SK-N-SH (cell line): ENCODE data around the gene CCRL2. TPM values are rescaled to one million over a fixed set of nuclear protein-coding genes. Genes with fewer than 3 reads are reported as not detected.

Experiments used
- CTCF ChIA-PET: fragments of 300-600, 350-600 bp; formaldehyde crosslinking; extraction: SDS; loops from one replicate; lab custom pipeline; 2021; lab: Yijun Ruan, JAX
- POLR2A ChIA-PET: fragments of 350-600 bp; sonication (Branson Sonifier 250); formaldehyde crosslinking; extraction: SDS; loops from one replicate; lab custom pipeline; 2020; ENCODE audit warnings: antibody characterized with exemption, inconsistent platforms; lab: Yijun Ruan, JAX
- DNase-seq: peaks from one replicate; pipeline ENCODE4 v3.0.0; 2012
- H2AFZ ChIP-seq: fragments of 200-600 bp; sonication (generic); 2 replicates; pipeline ENCODE4 v1.8.1; 2016; ENCODE audit warnings: antibody characterized with exemption, mild to moderate bottlenecking, low read depth
- H3F3A ChIP-seq: fragments of 200-600 bp; sonication (generic); replicated peaks from 2 replicates; pipeline ENCODE3; 2016; ENCODE audit warnings: antibody characterized with exemption, mild to moderate bottlenecking; ENCODE audit not compliant: insufficient read depth
- H3K27ac ChIP-seq, 2 experiments: fragments of 200-500 bp in 1 of 2; fragments of 200-600 bp in 1 of 2; sonication (Bioruptor generic) in 1 of 2; sonication (generic), shearing (Covaris generic) in 1 of 2; 2 replicates each; pipeline versions ENCODE4 v1.5.1 to v1.6.1; 2014 to 2016; ENCODE audit warnings: low read depth in 2 of 2, inconsistent platforms in 1 of 2, low read length in 1 of 2, mild to moderate bottlenecking in 1 of 2, mixed read lengths in 1 of 2
- H3K27me3 ChIP-seq: fragments of 200-600 bp; sonication (generic), shearing (Covaris generic); 2 replicates; pipeline ENCODE4 v1.6.1; 2016; ENCODE audit warnings: mixed run types; ENCODE audit not compliant: insufficient read depth
- H3K36me3 ChIP-seq, 2 experiments: fragments of 200-500 bp in 1 of 2; fragments of 200-600 bp in 1 of 2; sonication (Bioruptor generic) in 1 of 2; sonication (generic) in 1 of 2; replicated peaks in 1 of 2; 2 replicates each; pipeline versions ENCODE3 to v1.5.1; 2014 to 2016; ENCODE audit warnings: low read length in 1 of 2, mild to moderate bottlenecking in 1 of 2; ENCODE audit not compliant: insufficient read depth in 2 of 2, control insufficient read depth in 1 of 2
- H3K4me1 ChIP-seq, 2 experiments: fragments of 200-500 bp in 1 of 2; fragments of 200-600 bp in 1 of 2; sonication (Bioruptor generic) in 1 of 2; sonication (generic), shearing (Covaris generic) in 1 of 2; 2 replicates each; pipeline versions ENCODE4 v1.5.1 to v1.6.1; 2014 to 2016; ENCODE audit warnings: low read depth in 1 of 2, low read length in 1 of 2, mixed run types in 1 of 2; ENCODE audit not compliant: insufficient read depth in 2 of 2, control insufficient read depth in 1 of 2
- H3K4me2 ChIP-seq: fragments of 200-600 bp; sonication (generic), shearing (Covaris generic); 2 replicates; pipeline ENCODE4 v1.6.1; 2017; ENCODE audit warnings: mixed run types
- H3K4me3 ChIP-seq, 2 experiments: fragments of 200-500 bp in 1 of 2; fragments of 200-600 bp in 1 of 2; sonication (Bioruptor generic) in 1 of 2; sonication (generic), shearing (Covaris generic) in 1 of 2; 2 replicates each; pipeline versions ENCODE4 v1.5.1 to v1.8.1; 2014 to 2016; ENCODE audit warnings: low read depth in 2 of 2, inconsistent platforms in 1 of 2, low read length in 1 of 2, mild to moderate bottlenecking in 1 of 2, mixed read lengths in 1 of 2, moderate library complexity in 1 of 2
- H3K79me2 ChIP-seq: fragments of 200-600 bp; sonication (generic); 2 replicates; pipeline ENCODE4 v1.8.1; 2017; ENCODE audit warnings: mild to moderate bottlenecking; ENCODE audit not compliant: insufficient read depth
- H3K9ac ChIP-seq: fragments of 200-600 bp; sonication (generic); 2 replicates; pipeline ENCODE4 v1.6.1; 2017; ENCODE audit warnings: mixed run types
- H3K9me2 ChIP-seq: fragments of 200-600 bp; sonication (generic); 2 replicates; pipeline ENCODE4 v1.6.1; 2017; ENCODE audit warnings: mixed run types
- H3K9me3 ChIP-seq: fragments of 200-600 bp; sonication (generic); 2 replicates; pipeline ENCODE4 v1.6.1; 2017; ENCODE audit warnings: mixed run types, mild to moderate bottlenecking, moderate library complexity
- H4K20me1 ChIP-seq: fragments of 200-600 bp; sonication (generic); 2 replicates; pipeline ENCODE4 v1.6.1; 2017; ENCODE audit warnings: mild to moderate bottlenecking, mixed run types; ENCODE audit not compliant: insufficient read depth
- FOSL2 ChIP-seq: IDR thresholded peaks from 2 replicates; pipeline ENCODE4 v1.4.0; 2012; ENCODE audit warnings: low read depth, mild to moderate bottlenecking, moderate library complexity, borderline replicate concordance
- MEF2A ChIP-seq: IDR thresholded peaks from 2 replicates; pipeline ENCODE4 v1.4.0; 2012; ENCODE audit warnings: low read depth, borderline replicate concordance
- MXI1 ChIP-seq: IDR thresholded peaks from 2 replicates; pipeline ENCODE4 v1.6.1; 2012; ENCODE audit warnings: mild to moderate bottlenecking, low read depth, low read length, improper control_type of control experiment
- NRF1 ChIP-seq: IDR thresholded peaks from 2 replicates; pipeline ENCODE4 v1.6.1; 2012; ENCODE audit warnings: low read depth, mild to moderate bottlenecking, low read length
- SIN3A ChIP-seq: IDR thresholded peaks from 2 replicates; pipeline ENCODE4 v1.6.1; 2012; ENCODE audit warnings: low read depth, mild to moderate bottlenecking, low read length, moderate library complexity, borderline replicate concordance
- SMC3 ChIP-seq: IDR thresholded peaks from 2 replicates; pipeline ENCODE4 v1.6.1; 2012; ENCODE audit warnings: low read depth, low read length, improper control_type of control experiment
- YY1 ChIP-seq: IDR thresholded peaks from 2 replicates; pipeline ENCODE4 v1.4.0; 2012; ENCODE audit warnings: low read depth, mild to moderate bottlenecking
- WGBS: methylation state at CpG from one replicate; pipeline ENCODE4 v1.1.6; 2017; ENCODE audit warnings: low lambda C conversion rate; 5-methylcytosine and 5-hydroxymethylcytosine counted together
- polyA plus RNA-seq, 3 experiments: library from polyadenylated mRNA; depleted of rRNA; stranded (reverse); fragments of >200 nt; gene quantifications; 2 replicates each; pipeline ENCODE4 v1.2.3, GENCODE V29; 2012
- TF ChIP-seq, protein P1 (sequence below): IDR thresholded peaks from 2 replicates; pipeline ENCODE4 v1.4.0; 2012; ENCODE audit warnings: low read depth, borderline replicate concordance
- TF ChIP-seq, protein P2 (sequence below): fragments of 150-350 bp; IDR thresholded peaks from 2 replicates; pipeline ENCODE4 v1.6.1; 2016; ENCODE audit warnings: mild to moderate bottlenecking, low read depth, low read length

The CCRL2 gene
- polyA plus RNA-seq, 1 of the 3 experiments (the other 2 are of a cell fraction), result not detected

DNA sequence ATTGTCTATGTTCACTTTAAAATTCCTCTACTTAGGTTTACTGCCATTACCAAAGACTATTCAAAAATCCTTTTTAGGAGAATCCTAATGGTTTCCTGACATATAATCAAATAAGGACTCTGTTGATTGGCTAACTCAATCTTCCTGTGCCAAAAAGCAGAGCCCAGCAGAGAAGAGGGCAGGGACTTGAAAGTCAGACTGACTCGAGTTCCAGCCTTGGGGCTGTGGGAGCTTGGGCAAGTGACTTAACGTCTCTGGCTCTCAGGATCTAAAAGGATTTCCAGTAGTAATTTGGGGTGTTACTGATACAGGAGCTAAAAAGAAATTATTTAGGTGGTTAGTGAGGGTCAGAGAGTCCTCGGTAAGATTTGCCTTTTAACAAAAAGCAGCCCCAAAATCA, 25.4 kb upstream of the CCRL2 start:
- no peaks in the 10 kb centered on the region for H3K9me3 ChIP-seq
- no peak overlapping the region for H3K9ac ChIP-seq
- no peaks in the 10 kb centered on the region; a peak in 1 of 4 replicates for H3K4me1 ChIP-seq
- H3K4me2 ChIP-seq, result no peak overlapping the region
- WGBS, result 0% methylated on average over 3 of the region's 3 CpGs
- ChIA-PET CTCF (no interaction called here), POLR2A (no interaction called here)
- no peak overlapping the region for H2AFZ ChIP-seq
- no peak overlapping the region for H3K4me3 ChIP-seq
- no peaks in the 10 kb centered on the region for H3F3A ChIP-seq
- no peaks in the 10 kb centered on the region for H4K20me1 ChIP-seq
- DNase-seq, result no peak
- no peaks in the 10 kb centered on the region for H3K36me3 ChIP-seq
- H3K27me3 ChIP-seq, result peaks cover 40% of the 10 kb centered on the region; the same call in 1 of the 2 replicates
- no peaks in the 10 kb centered on the region for H3K79me2 ChIP-seq
- TF ChIP-seq, protein P1, sequence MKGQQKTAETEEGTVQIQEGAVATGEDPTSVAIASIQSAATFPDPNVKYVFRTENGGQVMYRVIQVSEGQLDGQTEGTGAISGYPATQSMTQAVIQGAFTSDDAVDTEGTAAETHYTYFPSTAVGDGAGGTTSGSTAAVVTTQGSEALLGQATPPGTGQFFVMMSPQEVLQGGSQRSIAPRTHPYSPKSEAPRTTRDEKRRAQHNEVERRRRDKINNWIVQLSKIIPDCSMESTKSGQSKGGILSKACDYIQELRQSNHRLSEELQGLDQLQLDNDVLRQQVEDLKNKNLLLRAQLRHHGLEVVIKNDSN, result no peak
- TF ChIP-seq NRF1, result no peak
- H3K9me2 ChIP-seq, result no peaks in the 10 kb centered on the region
- no peak overlapping the region for H3K27ac ChIP-seq

DNA sequence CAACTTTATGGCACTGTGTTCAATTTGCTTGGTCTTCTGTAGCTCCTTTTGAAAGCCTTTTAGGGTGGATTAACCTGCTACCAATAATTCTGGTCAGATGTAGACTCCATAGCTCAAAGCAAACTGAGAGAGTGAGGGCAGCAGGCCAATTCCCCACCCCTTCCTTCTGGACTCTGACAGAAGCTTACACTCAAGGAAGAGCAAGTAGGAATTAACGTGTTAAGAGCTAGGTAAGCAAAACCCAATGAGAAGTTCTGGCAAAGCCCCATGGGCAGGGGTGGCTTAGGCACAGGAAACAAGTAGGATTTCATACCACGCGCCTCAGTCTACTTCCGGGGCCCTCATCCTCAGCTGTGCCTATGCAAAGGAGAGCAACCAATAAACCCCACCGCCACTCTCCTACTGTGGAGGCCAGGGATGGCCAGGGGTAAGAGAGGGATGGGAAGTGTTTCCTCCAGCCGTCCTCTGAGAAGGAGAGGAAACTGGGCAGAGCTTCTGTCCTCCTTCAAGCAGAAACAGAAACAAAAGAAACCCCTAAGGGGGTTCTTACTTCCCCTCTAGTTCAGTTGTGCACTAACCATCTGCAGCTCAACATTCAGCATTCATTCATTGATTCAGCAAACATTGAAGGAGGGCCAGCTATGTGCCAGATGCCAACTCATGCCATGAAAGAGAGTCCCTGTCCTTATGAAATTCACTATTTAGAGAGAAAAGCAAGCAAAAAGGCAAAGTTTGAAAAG, 23.7 kb upstream of the CCRL2 start:
- TF ChIP-seq FOSL2 (no peak), SIN3A (no peak), SMC3 (no peak), MXI1 (no peak), MEF2A (no peak), YY1 (no peak)
- TF ChIP-seq, protein P2, sequence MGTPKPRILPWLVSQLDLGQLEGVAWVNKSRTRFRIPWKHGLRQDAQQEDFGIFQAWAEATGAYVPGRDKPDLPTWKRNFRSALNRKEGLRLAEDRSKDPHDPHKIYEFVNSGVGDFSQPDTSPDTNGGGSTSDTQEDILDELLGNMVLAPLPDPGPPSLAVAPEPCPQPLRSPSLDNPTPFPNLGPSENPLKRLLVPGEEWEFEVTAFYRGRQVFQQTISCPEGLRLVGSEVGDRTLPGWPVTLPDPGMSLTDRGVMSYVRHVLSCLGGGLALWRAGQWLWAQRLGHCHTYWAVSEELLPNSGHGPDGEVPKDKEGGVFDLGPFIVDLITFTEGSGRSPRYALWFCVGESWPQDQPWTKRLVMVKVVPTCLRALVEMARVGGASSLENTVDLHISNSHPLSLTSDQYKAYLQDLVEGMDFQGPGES, result no peak
- Histone ChIP-seq H3K4me3 (no peak overlapping the region), H2AFZ (no peak overlapping the region), H3K4me1 (no peaks in the 10 kb centered on the region; a peak in 1 of 4 replicates), H3K9me3 (no peaks in the 10 kb centered on the region), H3K9ac (no peak overlapping the region), H3F3A (no peaks in the 10 kb centered on the region), H3K27ac (no peak overlapping the region), H3K36me3 (no peaks in the 10 kb centered on the region), H3K79me2 (no peaks in the 10 kb centered on the region), H3K4me2 (no peak overlapping the region), H4K20me1 (no peaks in the 10 kb centered on the region), H3K9me2 (no peaks in the 10 kb centered on the region), H3K27me3 (peaks cover 27% of the 10 kb centered on the region; the same call in 1 of the 2 replicates)
- CTCF ChIA-PET, result interaction anchor here (0.7 to 1.4 kb wide), 4 partner anchors 67 to 107 kb away, joined by 3 to 5 read pairs (median 3); no protein-coding TSS in a partner anchor
- POLR2A ChIA-PET, result no interaction called here
- no peak for DNase-seq
- 6% methylated on average over 5 of the region's 6 CpGs for WGBS
